GM13976 (cell line): ENCODE measurements around the gene NSD2.

Source experiments
- DNase-seq: peaks from one replicate; pipeline ENCODE4 v3.0.0; 2012; ENCODE audit warnings: low spot score
- CTCF ChIP-seq: IDR thresholded peaks from 2 replicates; pipeline ENCODE4 v1.5.1; 2012; ENCODE audit warnings: borderline replicate concordance, mild to moderate bottlenecking; ENCODE audit not compliant: insufficient read depth; ENCODE audit errors: extremely low read depth, missing control alignments, control extremely low read depth
- in situ Hi-C: fragments of 300-500 bp; cut with MboI; formaldehyde crosslinking; loops from one replicate; pipeline ENCODE4 v1.12.0; 2022; ENCODE audit warnings: low sequenced_read_pairs, mixed read lengths, inconsistent platforms; ENCODE audit not compliant: unreplicated experiment

NSD2 gene

GRCh38 chr4:1981251-1982058, 110.3 kb downstream of the NSD2 start:
- no peak for TF ChIP-seq CTCF
- no peak for DNase-seq
- in situ Hi-C loops, result no loop called here

- no peak for DNase-seq
- in situ Hi-C loops, result no loop called here
- no peak for TF ChIP-seq CTCF
Measured at GRCh38 chr4:1982124-1983052, 111.2 kb downstream of the NSD2 start.

GRCh38 chr4:1983053-1983845, 112.1 kb downstream of the NSD2 start:
- in situ Hi-C loops, result no loop called here
- no peak for TF ChIP-seq CTCF
- no peak for DNase-seq

- no peak for DNase-seq
- in situ Hi-C loops, result no loop called here
- TF ChIP-seq CTCF, result no peak
Measured at GRCh38 chr4:1983846-1984405, 112.7 kb downstream of the NSD2 start.

- no peak for TF ChIP-seq CTCF
- in situ Hi-C loops, result no loop called here
- DNase-seq, result no peak
Measured at GRCh38 chr4:1984406-1985191, 113.4 kb downstream of the NSD2 start.
